GM12878 (cell line): Measurements from ENCODE around the gene RTN4. TPM values are rescaled to one million over a fixed set of nuclear protein-coding genes. Genes with fewer than 3 reads are reported as not detected.

ENCODE experiments used
- ATAC-seq: fragments of 200-7000 bp; cut with Tn5 transposase; 3 replicates; pipeline ENCODE4 v1.9.1; 2020; ENCODE audit warnings: mild to moderate bottlenecking, moderate library complexity
- BruUV-seq: library from RNA; stranded (reverse); fragments of 400-500 nt; replicated peaks from 2 replicates; lab custom pipeline; 2021; lab: Mats Ljungman, UMichigan
- CTCF ChIA-PET: fragments of 300-600 bp; sonication (Branson Sonifier 250); formaldehyde crosslinking; extraction: SDS; loops from one replicate; lab custom pipeline; 2021; ENCODE audit warnings: inconsistent platforms; lab: Yijun Ruan, JAX
- POLR2A ChIA-PET: fragments of 350-600 bp; formaldehyde crosslinking; extraction: SDS; loops from one replicate; lab custom pipeline; 2021; ENCODE audit warnings: inconsistent platforms; lab: Charles Lee
- RAD21 ChIA-PET: fragments of 300-600 bp; sonication (Branson Sonifier 250); formaldehyde crosslinking; loops from one replicate; lab custom pipeline; 2023; ENCODE audit warnings: antibody characterized with exemption; ENCODE audit not compliant: unreplicated experiment; lab: Charles Lee
- SMC1A ChIA-PET: fragments of 300-600 bp; sonication (Branson Sonifier 250); formaldehyde crosslinking; loops from one replicate; lab custom pipeline; 2023; ENCODE audit not compliant: unreplicated experiment, uncharacterized antibody; lab: Charles Lee
- DNase-seq: peaks from one replicate; pipeline ENCODE4 v3.0.0-alpha.2; 2011; ENCODE audit warnings: low read depth, low spot score
- FAIRE-seq: peaks from 3 replicates; lab custom pipeline; 2011; peaks lifted over from hg19 to GRCh38; lab: Jason Lieb, UNC
- H2AFZ ChIP-seq: 2 replicates; pipeline ENCODE4 v1.6.0; 2011; ENCODE audit warnings: low read depth, low read length, control low read depth; ENCODE audit not compliant: control insufficient read depth
- H3K27ac ChIP-seq: 2 replicates; pipeline ENCODE4 v1.5.1; 2011; ENCODE audit warnings: control low read depth; ENCODE audit not compliant: control insufficient read depth, insufficient read depth
- H3K27me3 ChIP-seq, 2 experiments: replicated peaks in 1 of 2; 2 replicates each; pipeline versions ENCODE4 v1.6.0 to v1.6.1; 2011; ENCODE audit warnings: low read length in 1 of 2; ENCODE audit not compliant: control insufficient read depth in 2 of 2, insufficient read depth in 2 of 2
- H3K36me3 ChIP-seq, 2 experiments: 2 replicates each; pipeline ENCODE4 v1.5.1; 2011; ENCODE audit warnings: low read length in 1 of 2; ENCODE audit not compliant: control insufficient read depth in 2 of 2, insufficient read depth in 2 of 2
- H3K4me1 ChIP-seq: 2 replicates; pipeline ENCODE4 v1.6.1; 2011; ENCODE audit warnings: mild to moderate bottlenecking, low read length, moderate library complexity, mixed read lengths; ENCODE audit not compliant: control insufficient read depth, insufficient read depth
- H3K4me2 ChIP-seq: 2 replicates; pipeline ENCODE4 v1.6.0; 2011; ENCODE audit warnings: control low read depth; ENCODE audit not compliant: control insufficient read depth, insufficient read depth
- H3K4me3 ChIP-seq: fragments of 200-600 bp; sonication (generic); 2 replicates; pipeline ENCODE4 v1.5.1; 2016
- H3K79me2 ChIP-seq: 2 replicates; pipeline ENCODE4 v1.6.0; 2011; ENCODE audit warnings: low read length; ENCODE audit not compliant: control insufficient read depth, insufficient read depth
- H3K9ac ChIP-seq: 2 replicates; pipeline ENCODE4 v1.8.0; 2011; ENCODE audit warnings: low read length, control low read depth, mixed read lengths; ENCODE audit not compliant: control insufficient read depth, insufficient read depth
- H3K9me3 ChIP-seq: replicated peaks from 3 replicates; pipeline ENCODE4 v1.5.1; 2011; ENCODE audit warnings: mild to moderate bottlenecking, low read length; ENCODE audit not compliant: control insufficient read depth, insufficient read depth
- H4K20me1 ChIP-seq: 2 replicates; pipeline ENCODE4 v1.6.0; 2011; ENCODE audit not compliant: control insufficient read depth, insufficient read depth
- ATF7 ChIP-seq: fragments of 450-650 bp; IDR thresholded peaks from 2 replicates; pipeline ENCODE4 v1.6.1; 2016; ENCODE audit warnings: low read depth, mild to moderate bottlenecking
- CREB1 ChIP-seq: IDR thresholded peaks from 2 replicates; pipeline ENCODE4 v1.6.1; 2012; ENCODE audit warnings: low read depth, mild to moderate bottlenecking, inconsistent platforms
- CREM ChIP-seq: IDR thresholded peaks from 2 replicates; pipeline ENCODE4 v1.6.1; 2014; ENCODE audit warnings: antibody characterized with exemption, low read depth
- IRF4 ChIP-seq: IDR thresholded peaks from 2 replicates; pipeline ENCODE4 v1.6.1; 2011; ENCODE audit warnings: low read depth, low read length
- KAT2A ChIP-seq: conservative IDR thresholded peaks from 2 replicates; pipeline ENCODE4 v1.6.1; 2011; ENCODE audit warnings: low read depth, low read length; ENCODE audit not compliant: control insufficient read depth
- MEF2B ChIP-seq: fragments of 450-650 bp; IDR thresholded peaks from 2 replicates; pipeline ENCODE4 v1.6.1; 2018; ENCODE audit warnings: mild to moderate bottlenecking, moderate library complexity; ENCODE audit not compliant: partially characterized antibody, poor library complexity, severe bottlenecking
- NFYB ChIP-seq: IDR thresholded peaks from 2 replicates; pipeline ENCODE4 v1.6.1; 2011; ENCODE audit warnings: low read depth, mild to moderate bottlenecking, low read length, improper control_type of control experiment, moderate library complexity; ENCODE audit not compliant: insufficient read depth
- NR2C1 ChIP-seq: fragments of 450-650 bp; IDR thresholded peaks from 2 replicates; pipeline ENCODE4 v1.6.1; 2017; ENCODE audit warnings: antibody characterized with exemption, mild to moderate bottlenecking, moderate library complexity
- PAX5 ChIP-seq: IDR thresholded peaks from 2 replicates; pipeline ENCODE4 v1.6.1; 2011; ENCODE audit warnings: low read depth, low read length, borderline replicate concordance
- RAD51 ChIP-seq: fragments of 450-650 bp; IDR thresholded peaks from 2 replicates; pipeline ENCODE4 v1.6.1; 2016; ENCODE audit warnings: moderate library complexity, mild to moderate bottlenecking, inconsistent platforms
- RFX5 ChIP-seq: IDR thresholded peaks from 2 replicates; pipeline ENCODE4 v1.6.1; 2011; ENCODE audit warnings: low read depth, low read length, improper control_type of control experiment
- WGBS: methylation state at CpG from one replicate; pipeline ENCODE4 v1.1.6; 2016; ENCODE audit warnings: low lambda C conversion rate; ENCODE audit not compliant: insufficient replicate concordance, insufficient coverage; ENCODE audit errors: missing lambda C conversion rate; 5-methylcytosine and 5-hydroxymethylcytosine counted together
- in situ Hi-C: fragments of 300-500 bp; cut with MboI; formaldehyde crosslinking; loops from 9 replicates; pipeline ENCODE4 v1.14.3; 2018; ENCODE audit warnings: mixed read lengths
- intact Hi-C: fragments of 100-400 bp; cut with micrococcal nuclease; formaldehyde crosslinking; loops from one replicate; pipeline ENCODE4 v1.14.2; 2022; ENCODE audit not compliant: unreplicated experiment
- polyA plus RNA-seq, 11 experiments: library from polyadenylated mRNA; depleted of rRNA in 4 of 11; unstranded in 6 of 11; stranded (reverse) in 5 of 11; fragments of >200 nt; fragmentation: Nextera tagmentation in 4 of 11; fragmentation: Illumina TruSeq in 1 of 11; extraction: Ambion mirVana in 4 of 11; extraction: Trizol in 1 of 11; gene quantifications; 1 replicate in 1 of 11; 2 replicates in 10 of 11; pipeline versions ENCODE4 v1.2.1 to v1.2.3, GENCODE V29; 2011 to 2016; ENCODE audit warnings: inconsistent platforms in 2 of 11, missing spikeins in 2 of 11, low read depth in 1 of 11
- total RNA-seq, 4 experiments: library from RNA; depleted of rRNA in 3 of 4; stranded (reverse); fragments of >200 nt in 3 of 4; fragmentation: Illumina TruSeq in 1 of 4; extraction: Trizol in 1 of 4; gene quantifications; 2 replicates each; pipeline versions ENCODE4 v1.2.1 to v1.2.3, GENCODE V29; 2013 to 2021
- TF ChIP-seq, protein P1 (sequence below): fragments of 450-650 bp; formaldehyde crosslinking; IDR thresholded peaks from 2 replicates; pipeline ENCODE4 v1.5.0; 2022; ENCODE audit warnings: mild to moderate bottlenecking, missing genetic modification characterization
- TF ChIP-seq, protein P2 (sequence below): IDR thresholded peaks from 2 replicates; pipeline ENCODE4 v1.6.1; 2011; ENCODE audit warnings: borderline replicate concordance, low read depth, mild to moderate bottlenecking, moderate library complexity, mixed read lengths, low read length; ENCODE audit not compliant: insufficient read depth; ENCODE audit errors: extremely low read length

Gene RTN4
- total and polyA plus RNA-seq, 10 of the 15 experiments (the other 5 are each of a cell fraction or from before 2014, with no cell fraction given), result 56.0 to 133 (median 83.3) TPM

DNA sequence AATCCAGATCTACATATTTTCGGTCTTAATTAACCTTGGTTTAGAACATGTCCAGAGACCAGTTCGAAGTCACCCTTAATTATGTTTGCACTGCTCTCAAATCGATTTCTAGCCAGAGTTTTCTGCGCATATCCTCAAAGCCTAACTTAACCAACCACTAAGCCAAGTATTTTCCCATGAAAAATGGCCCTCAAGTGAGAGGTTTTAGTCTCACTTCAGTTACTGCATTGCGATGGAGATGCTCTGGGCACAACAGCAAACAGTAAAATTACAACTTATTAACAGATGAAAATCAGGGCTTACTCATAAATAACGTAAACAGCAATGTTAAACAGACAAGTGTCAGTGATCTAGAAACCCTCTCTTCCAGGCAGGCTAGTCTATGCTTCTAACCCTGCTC, 4.5 kb downstream of the RTN4 start (continued):
- TF ChIP-seq, protein P1, sequence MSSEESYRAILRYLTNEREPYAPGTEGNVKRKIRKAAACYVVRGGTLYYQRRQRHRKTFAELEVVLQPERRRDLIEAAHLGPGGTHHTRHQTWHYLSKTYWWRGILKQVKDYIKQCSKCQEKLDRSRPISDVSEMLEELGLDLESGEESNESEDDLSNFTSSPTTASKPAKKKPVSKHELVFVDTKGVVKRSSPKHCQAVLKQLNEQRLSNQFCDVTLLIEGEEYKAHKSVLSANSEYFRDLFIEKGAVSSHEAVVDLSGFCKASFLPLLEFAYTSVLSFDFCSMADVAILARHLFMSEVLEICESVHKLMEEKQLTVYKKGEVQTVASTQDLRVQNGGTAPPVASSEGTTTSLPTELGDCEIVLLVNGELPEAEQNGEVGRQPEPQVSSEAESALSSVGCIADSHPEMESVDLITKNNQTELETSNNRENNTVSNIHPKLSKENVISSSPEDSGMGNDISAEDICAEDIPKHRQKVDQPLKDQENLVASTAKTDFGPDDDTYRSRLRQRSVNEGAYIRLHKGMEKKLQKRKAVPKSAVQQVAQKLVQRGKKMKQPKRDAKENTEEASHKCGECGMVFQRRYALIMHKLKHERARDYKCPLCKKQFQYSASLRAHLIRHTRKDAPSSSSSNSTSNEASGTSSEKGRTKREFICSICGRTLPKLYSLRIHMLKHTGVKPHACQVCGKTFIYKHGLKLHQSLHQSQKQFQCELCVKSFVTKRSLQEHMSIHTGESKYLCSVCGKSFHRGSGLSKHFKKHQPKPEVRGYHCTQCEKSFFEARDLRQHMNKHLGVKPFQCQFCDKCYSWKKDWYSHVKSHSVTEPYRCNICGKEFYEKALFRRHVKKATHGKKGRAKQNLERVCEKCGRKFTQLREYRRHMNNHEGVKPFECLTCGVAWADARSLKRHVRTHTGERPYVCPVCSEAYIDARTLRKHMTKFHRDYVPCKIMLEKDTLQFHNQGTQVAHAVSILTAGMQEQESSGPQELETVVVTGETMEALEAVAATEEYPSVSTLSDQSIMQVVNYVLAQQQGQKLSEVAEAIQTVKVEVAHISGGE, result no peak
- TF ChIP-seq NFYB (no peak), IRF4 (no peak), CREB1 (no peak), ATF7 (no peak)

DNA sequence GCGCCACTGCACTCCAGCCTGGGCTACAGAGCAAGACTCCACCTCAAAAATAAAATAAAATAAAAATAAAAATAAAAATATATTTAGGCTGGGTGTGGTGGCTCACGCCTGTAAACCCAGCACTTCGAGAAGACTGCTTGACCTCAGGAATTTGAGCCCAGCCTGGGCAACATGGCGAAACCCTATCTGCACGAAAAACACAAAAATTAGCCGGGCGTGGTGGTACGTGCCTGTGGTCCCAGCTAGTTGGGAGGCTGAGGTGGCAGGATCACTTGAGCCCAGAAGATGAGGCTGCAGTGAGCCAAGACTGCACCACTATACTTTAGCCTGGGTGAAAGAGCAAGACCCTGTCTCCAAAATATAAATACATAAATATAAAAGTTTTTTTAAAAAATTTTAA, 6.4 kb downstream of the RTN4 start:
- intact Hi-C loops (loop anchor here (10.0 kb wide), 2 partner anchors 371 to 469 kb away; partner anchors contain the start of gene CCDC88A), in situ Hi-C loops (no loop called here)
- H3K4me3 ChIP-seq, result no peak overlapping the region
- ChIA-PET CTCF (no interaction called here), POLR2A (interaction anchor here (0.6 kb wide), 1 partner anchor 551 kb away, joined by 5 read pairs; no protein-coding TSS in a partner anchor), SMC1A (interaction anchor here (0.8 kb wide), 1 partner anchor 125 kb away, joined by 3 read pairs; no protein-coding TSS in a partner anchor), RAD21 (interaction anchor here (1.2 to 1.8 kb wide), 2 partner anchors 27 to 144 kb away, joined by 3 to 7 read pairs; no protein-coding TSS in a partner anchor)
- no peaks in the 10 kb centered on the region for H3K4me1 ChIP-seq
- no peak overlapping the region for H3K9ac ChIP-seq
- no peak overlapping the region for H2AFZ ChIP-seq
- peaks cover 3% of the 10 kb centered on the region; the same call in 2 of the 3 replicates for H3K9me3 ChIP-seq
- 95% methylated on average over 8 of the region's 8 CpGs for WGBS
- no peak for DNase-seq
- FAIRE-seq, result no peak
- H3K27ac ChIP-seq, result no peak overlapping the region
- TF ChIP-seq, protein P2, sequence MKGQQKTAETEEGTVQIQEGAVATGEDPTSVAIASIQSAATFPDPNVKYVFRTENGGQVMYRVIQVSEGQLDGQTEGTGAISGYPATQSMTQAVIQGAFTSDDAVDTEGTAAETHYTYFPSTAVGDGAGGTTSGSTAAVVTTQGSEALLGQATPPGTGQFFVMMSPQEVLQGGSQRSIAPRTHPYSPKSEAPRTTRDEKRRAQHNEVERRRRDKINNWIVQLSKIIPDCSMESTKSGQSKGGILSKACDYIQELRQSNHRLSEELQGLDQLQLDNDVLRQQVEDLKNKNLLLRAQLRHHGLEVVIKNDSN, result no peak
- TF ChIP-seq NR2C1 (no peak), MEF2B (no peak), PAX5 (no peak), CREM (no peak), KAT2A (no peak), RFX5 (no peak), RAD51 (no peak)
- H3K4me2 ChIP-seq, result no peak overlapping the region
- BruUV-seq, result no TSS peak
- no peak for ATAC-seq
- H4K20me1 ChIP-seq, result no peaks in the 10 kb centered on the region
- no peaks in the 10 kb centered on the region for H3K27me3 ChIP-seq
- H3K36me3 ChIP-seq, result no peaks in the 10 kb centered on the region
- H3K79me2 ChIP-seq, result peaks cover 94% of the 10 kb centered on the region
